HepG2 (cell line): Measurements from ENCODE around the gene DIS3L2. TPM values are rescaled to one million over a fixed set of nuclear protein-coding genes. Genes with fewer than 3 reads are reported as not detected.

Source experiments
- ARNT2 ChIP-seq: sonication (generic); formaldehyde crosslinking; IDR thresholded peaks from 2 replicates; pipeline ENCODE4 v1.8.0; 2022; ENCODE audit warnings: mild to moderate bottlenecking, low read depth, missing genetic modification reagents, moderate library complexity
- CTCF ChIP-seq: sonication (generic); formaldehyde crosslinking; IDR thresholded peaks from 2 replicates; pipeline ENCODE4 v1.5.0; 2020; ENCODE audit warnings: mild to moderate bottlenecking, missing genetic modification reagents, moderate library complexity
- EZH2 ChIP-seq: conservative IDR thresholded peaks from 2 replicates; pipeline ENCODE4 v1.6.1; 2012; ENCODE audit warnings: mild to moderate bottlenecking, low read depth, low read length, moderate library complexity
- IKZF5 ChIP-seq: IDR thresholded peaks from 2 replicates; pipeline ENCODE4 v1.6.1; 2018; ENCODE audit warnings: missing genetic modification reagents, mild to moderate bottlenecking, missing compliant biosample characterization
- ISL2 ChIP-seq: sonication (generic); formaldehyde crosslinking; IDR thresholded peaks from 2 replicates; pipeline ENCODE4 v1.5.0; 2020; ENCODE audit warnings: missing genetic modification reagents
- MAX ChIP-seq: IDR thresholded peaks from 2 replicates; pipeline ENCODE4 v1.6.1; 2012; ENCODE audit warnings: inconsistent platforms
- NFYC ChIP-seq: IDR thresholded peaks from 2 replicates; pipeline ENCODE4 v1.6.1; 2016; ENCODE audit warnings: missing genetic modification reagents, missing compliant biosample characterization
- PBX2 ChIP-seq: IDR thresholded peaks from 2 replicates; pipeline ENCODE4 v1.6.1; 2016; ENCODE audit warnings: control low read depth
- PBX3 ChIP-seq: sonication (generic); formaldehyde crosslinking; IDR thresholded peaks from 2 replicates; pipeline ENCODE4 v1.8.1; 2023; ENCODE audit warnings: missing genetic modification reagents, inconsistent platforms, borderline replicate concordance
- SALL1 ChIP-seq: sonication (generic); formaldehyde crosslinking; IDR thresholded peaks from 2 replicates; pipeline ENCODE4 v1.8.0; 2022; ENCODE audit warnings: mild to moderate bottlenecking, missing genetic modification reagents
- TCF7L2 ChIP-seq: IDR thresholded peaks from 2 replicates; pipeline ENCODE4 v1.6.1; 2011; ENCODE audit warnings: mild to moderate bottlenecking, low read depth, low read length, moderate library complexity
- ZBTB39 ChIP-seq: sonication (generic); formaldehyde crosslinking; IDR thresholded peaks from 2 replicates; pipeline ENCODE4 v1.5.0; 2020; ENCODE audit warnings: missing genetic modification reagents
- ZNF138 ChIP-seq: sonication (generic); formaldehyde crosslinking; IDR thresholded peaks from 2 replicates; pipeline ENCODE4 v1.5.0; 2020; ENCODE audit warnings: mild to moderate bottlenecking, low read depth, missing genetic modification reagents
- ZNF143 ChIP-seq: sonication (generic); formaldehyde crosslinking; IDR thresholded peaks from 2 replicates; pipeline ENCODE4 v1.4.0; 2020; ENCODE audit warnings: missing genetic modification reagents
- ZNF460 ChIP-seq: sonication (generic); formaldehyde crosslinking; IDR thresholded peaks from 2 replicates; pipeline ENCODE4 v1.5.1; 2020; ENCODE audit warnings: missing genetic modification reagents, mild to moderate bottlenecking, borderline replicate concordance
- ZNF556 ChIP-seq: sonication (generic); formaldehyde crosslinking; IDR thresholded peaks from 2 replicates; pipeline ENCODE4 v1.4.0; 2020; ENCODE audit warnings: mild to moderate bottlenecking, missing genetic modification reagents, borderline replicate concordance
- ZNF558 ChIP-seq: sonication (generic); formaldehyde crosslinking; IDR thresholded peaks from 2 replicates; pipeline ENCODE4 v1.9.0; 2022; ENCODE audit warnings: mild to moderate bottlenecking, missing genetic modification reagents, borderline replicate concordance
- ZNF616 ChIP-seq: sonication (generic); formaldehyde crosslinking; IDR thresholded peaks from 2 replicates; pipeline ENCODE4 v1.5.0; 2020; ENCODE audit warnings: low read depth, mild to moderate bottlenecking, missing genetic modification reagents
- ZNF761 ChIP-seq: sonication (generic); formaldehyde crosslinking; conservative IDR thresholded peaks from 2 replicates; pipeline ENCODE4 v1.4.0; 2020; ENCODE audit warnings: mild to moderate bottlenecking, missing genetic modification reagents
- ZNF777 ChIP-seq: sonication (generic); formaldehyde crosslinking; IDR thresholded peaks from 2 replicates; pipeline ENCODE4 v1.4.0; 2020; ENCODE audit warnings: missing genetic modification reagents
- ZNF883 ChIP-seq: sonication (generic); formaldehyde crosslinking; IDR thresholded peaks from 2 replicates; pipeline ENCODE4 v1.5.1; 2020; ENCODE audit warnings: mild to moderate bottlenecking, missing genetic modification reagents; ENCODE audit errors: not compliant biosample characterization
- polyA plus RNA-seq, 8 experiments: library from polyadenylated mRNA; depleted of rRNA in 3 of 8; stranded (reverse) in 7 of 8; unstranded in 1 of 8; fragments of >200 nt; fragmentation: Illumina TruSeq in 4 of 8; extraction: Trizol in 4 of 8; gene quantifications; 2 replicates each; pipeline versions ENCODE4 v1.2.1 to v1.2.3, GENCODE V29; 2011 to 2016; ENCODE audit warnings: low read depth in 4 of 8, missing spikeins in 1 of 8, mixed read lengths in 1 of 8; ENCODE audit not compliant: insufficient read depth in 1 of 8
- total RNA-seq, 5 experiments: library from RNA; depleted of rRNA; stranded (reverse); fragments of >200 nt; fragmentation: Illumina TruSeq; extraction: Trizol; gene quantifications; 2 replicates each; pipeline ENCODE4 v1.2.3, GENCODE V29; 2016; ENCODE audit warnings: low read depth in 1 of 5

The DIS3L2 gene
- total and polyA plus RNA-seq, 2 of the 13 experiments (the other 11 are each of a cell fraction or from before 2014, with no cell fraction given), result 7.0 to 23.9 TPM

- TF ChIP-seq SALL1 (CRISPR knock-in tag) (peak; percentile 71), CTCF (CRISPR knock-in tag) (peak; percentile 91), ZNF138 (CRISPR knock-in tag) (0 out of 2 replicates have a peak, but pooled peaks have one; percentile 33), ARNT2 (CRISPR knock-in tag) (peak; percentile 83), PBX3 (CRISPR knock-in tag) (no peak), EZH2 (0 out of 2 replicates have a peak, but pooled peaks have one; percentile 1), ZNF460 (no peak), ZNF883 (CRISPR knock-in tag) (no peak), ISL2 (CRISPR knock-in tag) (0 out of 2 replicates have a peak, but pooled peaks have one; percentile 22), ZNF143 (CRISPR knock-in tag) (no peak), MAX (peak; percentile 52; the same call in 1 of the 2 replicates), ZNF761 (CRISPR knock-in tag) (peak; percentile 73; the same call in 1 of the 2 replicates), NFYC (CRISPR knock-in tag) (no peak), ZNF556 (0 out of 2 replicates have a peak, but pooled peaks have one; percentile 58), ZNF777 (peak; percentile 96), PBX2 (CRISPR knock-in tag) (no peak), IKZF5 (CRISPR knock-in tag) (no peak), TCF7L2 (no peak), ZNF616 (peak; percentile 75; the same call in 1 of the 2 replicates), ZNF558 (CRISPR knock-in tag) (no peak), ZBTB39 (CRISPR knock-in tag) (no peak)
Observed at GRCh38 chr2:231925303-231926179, 36.0 kb upstream of the DIS3L2 start (continued).
